ENCODE data around the gene GAD1. TPM values are rescaled to one million over a fixed set of nuclear protein-coding genes. Genes with fewer than 3 reads are reported as not detected.

Gene GAD1
- total RNA-seq, 1 experiment from 2014 or later = 1.1 TPM

DNA sequence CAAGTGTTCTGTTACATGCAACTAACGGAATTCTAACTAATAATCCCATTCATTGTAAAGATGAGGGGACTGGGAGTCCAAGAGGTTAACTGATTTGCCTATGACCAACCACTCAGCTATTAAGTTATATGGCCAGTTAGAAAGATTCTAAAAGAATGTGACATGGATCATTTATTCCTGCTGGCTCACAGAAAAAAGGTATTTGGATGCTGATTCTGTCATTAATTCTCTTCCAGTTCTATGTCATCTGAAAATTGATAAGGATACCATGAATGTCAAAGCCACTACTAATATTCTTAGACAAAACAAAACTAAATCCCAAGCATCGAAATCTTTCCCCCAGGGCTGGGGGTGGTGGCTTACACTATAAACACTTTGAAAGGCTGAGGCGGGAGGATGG is 71.2 kb downstream of the GAD1 start:
- BruUV-seq (replicated peaks) = no TSS peak
- CTCF ChIA-PET = no interaction called here
- DNase-seq (ENCODE audit: low spot score) = no peak
- POLR2A ChIA-PET (ENCODE audit: low non-redundant PET) = no interaction called here
- intact Hi-C loops (cut with micrococcal nuclease; ENCODE audit: unreplicated experiment) = no loop called here
- Histone ChIP-seq H3K27me3 (replicated peaks; ENCODE audit: insufficient read depth, low read depth, low read length, poor library complexity) (no peaks in the 10 kb centered on the region), H3K36me3 (ENCODE audit: insufficient read depth, low read length, poor library complexity, severe bottlenecking) (no peaks in the 10 kb centered on the region), H3K27ac (ENCODE audit: low read depth, low read length, poor library complexity, severe bottlenecking) (no peak overlapping the region), H3K9me3 (ENCODE audit: low read depth, low read length, poor library complexity, severe bottlenecking) (no peaks in the 10 kb centered on the region), H3K4me3 (ENCODE audit: low read depth, low read length, poor library complexity, severe bottlenecking) (no peak overlapping the region), H3K4me1 (ENCODE audit: insufficient read depth, low read length, poor library complexity, severe bottlenecking) (no peaks in the 10 kb centered on the region)
- TF ChIP-seq, protein P1, sequence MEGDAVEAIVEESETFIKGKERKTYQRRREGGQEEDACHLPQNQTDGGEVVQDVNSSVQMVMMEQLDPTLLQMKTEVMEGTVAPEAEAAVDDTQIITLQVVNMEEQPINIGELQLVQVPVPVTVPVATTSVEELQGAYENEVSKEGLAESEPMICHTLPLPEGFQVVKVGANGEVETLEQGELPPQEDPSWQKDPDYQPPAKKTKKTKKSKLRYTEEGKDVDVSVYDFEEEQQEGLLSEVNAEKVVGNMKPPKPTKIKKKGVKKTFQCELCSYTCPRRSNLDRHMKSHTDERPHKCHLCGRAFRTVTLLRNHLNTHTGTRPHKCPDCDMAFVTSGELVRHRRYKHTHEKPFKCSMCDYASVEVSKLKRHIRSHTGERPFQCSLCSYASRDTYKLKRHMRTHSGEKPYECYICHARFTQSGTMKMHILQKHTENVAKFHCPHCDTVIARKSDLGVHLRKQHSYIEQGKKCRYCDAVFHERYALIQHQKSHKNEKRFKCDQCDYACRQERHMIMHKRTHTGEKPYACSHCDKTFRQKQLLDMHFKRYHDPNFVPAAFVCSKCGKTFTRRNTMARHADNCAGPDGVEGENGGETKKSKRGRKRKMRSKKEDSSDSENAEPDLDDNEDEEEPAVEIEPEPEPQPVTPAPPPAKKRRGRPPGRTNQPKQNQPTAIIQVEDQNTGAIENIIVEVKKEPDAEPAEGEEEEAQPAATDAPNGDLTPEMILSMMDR (conservative IDR thresholded peaks at IDR 0.05; ENCODE audit: low read depth, low read length) = no peak
- no peak for TF ChIP-seq EZH2 (IDR thresholded peaks at IDR 0.05; ENCODE audit: borderline replicate concordance, low read depth, low read length, poor library complexity, severe bottlenecking)

DNA sequence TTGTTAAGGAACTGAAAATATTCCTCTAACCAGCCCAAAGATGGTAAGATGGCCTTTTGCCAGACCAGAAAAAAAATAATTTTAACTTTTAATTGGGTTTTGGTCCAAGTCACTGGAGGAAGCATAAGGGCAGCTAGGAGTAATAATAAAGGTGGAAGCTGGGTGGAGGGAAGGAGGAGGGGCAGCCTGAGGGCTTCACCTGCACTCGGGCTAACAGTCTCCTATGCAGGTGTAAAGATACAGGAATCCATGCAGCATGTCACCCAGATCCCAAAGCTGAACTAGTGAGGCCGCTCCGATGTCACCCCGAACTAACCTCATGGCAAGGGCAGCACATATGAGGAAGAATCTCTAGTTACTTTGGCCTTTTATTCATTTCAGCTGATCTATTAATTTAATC is 75.2 kb downstream of the GAD1 start:
- ChIA-PET CTCF (no interaction called here), POLR2A (ENCODE audit: low non-redundant PET) (no interaction called here)
- H3K9me3 ChIP-seq (ENCODE audit: low read depth, low read length, poor library complexity, severe bottlenecking) = no peaks in the 10 kb centered on the region
- H3K4me1 ChIP-seq (ENCODE audit: insufficient read depth, low read length, poor library complexity, severe bottlenecking) = no peaks in the 10 kb centered on the region
- no TSS peak for BruUV-seq (replicated peaks)
- H3K27me3 ChIP-seq (replicated peaks; ENCODE audit: insufficient read depth, low read depth, low read length, poor library complexity) = no peaks in the 10 kb centered on the region
- DNase-seq (ENCODE audit: low spot score) = no peak
- no peaks in the 10 kb centered on the region for H3K36me3 ChIP-seq (ENCODE audit: insufficient read depth, low read length, poor library complexity, severe bottlenecking)
- intact Hi-C loops (cut with micrococcal nuclease; ENCODE audit: unreplicated experiment) = no loop called here
- H3K4me3 ChIP-seq (ENCODE audit: low read depth, low read length, poor library complexity, severe bottlenecking) = no peak overlapping the region
- H3K27ac ChIP-seq (ENCODE audit: low read depth, low read length, poor library complexity, severe bottlenecking) = no peak overlapping the region
- no peak for TF ChIP-seq EZH2 (IDR thresholded peaks at IDR 0.05; ENCODE audit: borderline replicate concordance, low read depth, low read length, poor library complexity, severe bottlenecking)
- TF ChIP-seq, protein P1 (conservative IDR thresholded peaks at IDR 0.05; ENCODE audit: low read depth, low read length) = no peak

DNA sequence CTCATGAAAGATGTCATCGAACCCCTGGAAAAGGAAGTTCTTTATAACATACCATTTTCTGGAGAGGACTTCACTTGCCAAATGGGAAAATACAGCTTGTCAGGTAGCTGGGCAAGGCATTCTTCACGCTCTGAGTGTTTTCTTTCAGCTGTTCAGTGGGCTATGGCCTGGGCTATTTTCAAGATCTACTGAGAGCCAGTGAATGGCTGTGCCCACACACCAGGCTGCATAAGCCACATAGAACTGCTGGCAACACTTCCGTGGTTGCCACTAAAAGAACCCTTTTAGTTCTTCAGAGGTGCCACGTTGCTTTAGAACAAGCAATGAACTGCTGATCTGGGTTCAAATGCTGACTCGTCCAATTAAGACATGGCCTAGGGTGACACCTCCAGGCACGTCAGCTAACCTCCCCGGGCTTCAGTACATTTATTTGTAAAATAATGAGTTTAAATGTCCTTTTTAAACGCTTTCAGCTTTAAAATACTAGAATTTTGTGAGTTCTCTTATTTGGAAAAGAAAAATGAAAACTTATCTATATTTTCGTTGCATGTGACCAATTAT is 75.8 kb downstream of the GAD1 start:
- no peaks in the 10 kb centered on the region for H3K9me3 ChIP-seq (ENCODE audit: low read depth, low read length, poor library complexity, severe bottlenecking)
- ChIA-PET CTCF (no interaction called here), POLR2A (ENCODE audit: low non-redundant PET) (no interaction called here)
- H3K27ac ChIP-seq (ENCODE audit: low read depth, low read length, poor library complexity, severe bottlenecking) = no peak overlapping the region
- no peaks in the 10 kb centered on the region for H3K27me3 ChIP-seq (replicated peaks; ENCODE audit: insufficient read depth, low read depth, low read length, poor library complexity)
- H3K4me1 ChIP-seq (ENCODE audit: insufficient read depth, low read length, poor library complexity, severe bottlenecking) = no peaks in the 10 kb centered on the region
- no peak overlapping the region for H3K4me3 ChIP-seq (ENCODE audit: low read depth, low read length, poor library complexity, severe bottlenecking)
- intact Hi-C loops (cut with micrococcal nuclease; ENCODE audit: unreplicated experiment) = no loop called here
- H3K36me3 ChIP-seq (ENCODE audit: insufficient read depth, low read length, poor library complexity, severe bottlenecking) = no peaks in the 10 kb centered on the region
- TF ChIP-seq, protein P1 (conservative IDR thresholded peaks at IDR 0.05; ENCODE audit: low read depth, low read length) = no peak
- TF ChIP-seq EZH2 (IDR thresholded peaks at IDR 0.05; ENCODE audit: borderline replicate concordance, low read depth, low read length, poor library complexity, severe bottlenecking) = no peak
- BruUV-seq (replicated peaks) = no TSS peak
- DNase-seq (ENCODE audit: low spot score) = no peak

All from A673 (cell line).